IgD-negative memory B cell (primary cell): ENCODE measurements around the gene SNX30. TPM values are rescaled to one million over a fixed set of nuclear protein-coding genes. Genes with fewer than 3 reads are reported as not detected.

Source experiments
- H3K27ac Mint-ChIP-seq, 3 donors: one replicate each; pipeline ENCODE4 v1.8.0; 2020 to 2022; ENCODE audit warnings: mild to moderate bottlenecking in 3 of 3, mixed read lengths in 3 of 3, moderate library complexity in 1 of 3
- H3K27me3 Mint-ChIP-seq: one replicate; pipeline ENCODE4 v1.8.0; 2021; ENCODE audit warnings: mixed read lengths
- H3K36me3 Mint-ChIP-seq: one replicate; pipeline ENCODE4 v1.8.0; 2020; ENCODE audit warnings: mild to moderate bottlenecking, mixed read lengths
- H3K4me1 Mint-ChIP-seq, 3 donors: one replicate each; pipeline ENCODE4 v1.8.0; 2020 to 2022; ENCODE audit warnings: mixed read lengths in 3 of 3, mild to moderate bottlenecking in 1 of 3
- H3K4me3 Mint-ChIP-seq, 4 donors: one replicate each; pipeline ENCODE4 v1.8.0; 2020 to 2022; ENCODE audit warnings: mild to moderate bottlenecking in 4 of 4, mixed read lengths in 4 of 4, moderate library complexity in 3 of 4
- H3K9me3 Mint-ChIP-seq, 3 donors: one replicate each; pipeline ENCODE4 v1.8.0; 2020 to 2021; ENCODE audit warnings: mixed read lengths in 3 of 3, mild to moderate bottlenecking in 1 of 3
- polyA plus RNA-seq: library from polyadenylated mRNA; unstranded; fragments of 300-500 nt; fragmentation: Illumina TruSeq; gene quantifications from one replicate; pipeline ENCODE4 v1.2.3, GENCODE V29; 2021

SNX30 gene
- polyA plus RNA-seq, 1 donor from 2014 or later = 1.4 TPM

DNA sequence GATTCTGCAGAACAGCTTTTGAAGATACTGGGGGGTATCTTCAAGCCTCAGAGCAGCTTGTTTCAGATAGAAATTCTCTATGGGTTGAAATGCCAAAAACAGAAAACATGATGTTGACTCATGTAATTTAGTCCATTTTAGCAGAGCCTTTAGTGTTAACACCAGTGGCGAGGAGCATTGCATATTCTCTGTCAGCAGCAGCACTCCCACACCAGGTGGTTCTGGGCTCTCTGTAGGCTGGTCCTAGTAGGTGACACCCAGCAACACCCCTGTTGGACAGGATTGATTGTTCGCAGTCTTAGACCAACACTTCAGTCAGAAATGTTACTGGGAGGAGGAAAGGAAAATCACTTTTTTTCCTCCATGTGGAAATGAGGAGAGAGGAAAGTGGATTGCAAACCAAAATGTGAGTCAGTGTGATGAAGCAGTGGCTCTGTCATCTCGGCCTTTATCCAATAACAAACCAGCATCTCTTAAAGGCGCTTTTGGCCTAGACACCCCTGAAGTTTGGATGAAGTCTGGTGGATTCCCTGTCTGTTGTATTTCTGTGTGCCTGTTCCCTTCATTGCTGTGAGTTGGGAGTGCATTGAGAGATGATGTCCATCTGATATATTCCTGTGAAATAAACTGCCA is 123.3 kb downstream of the SNX30 start:
- H3K27ac Mint-ChIP-seq = no peak overlapping the region

DNA sequence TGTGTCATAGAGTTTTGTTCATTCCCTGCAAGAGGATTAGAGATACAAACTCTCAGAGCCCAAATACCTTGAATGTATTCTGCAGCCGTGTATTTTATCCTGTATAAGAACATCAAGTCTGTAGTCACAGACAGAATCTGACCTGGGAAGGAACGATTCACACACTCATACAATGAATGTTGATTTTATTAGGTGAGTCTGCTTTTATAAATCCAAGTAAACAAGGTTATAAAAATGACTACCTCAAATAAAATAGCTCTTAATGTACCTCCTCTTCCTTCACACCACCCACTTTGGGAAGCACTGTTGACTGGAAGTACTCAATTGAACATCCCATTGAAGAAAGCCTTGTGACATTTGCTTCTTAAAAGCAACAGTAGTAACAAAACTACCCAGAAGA is 128.2 kb downstream of the SNX30 start:
- Mint-ChIP-seq H3K4me1 (no peaks in the 10 kb centered on the region), H3K9me3 (no peaks in the 10 kb centered on the region), H3K27me3 (no peaks in the 10 kb centered on the region), H3K27ac (no peak overlapping the region), H3K36me3 (peaks cover 12% of the 10 kb centered on the region), H3K4me3 (no peak overlapping the region)

More for the DNA sequence above, 123.3 kb downstream of the SNX30 start:
- no peaks in the 10 kb centered on the region for H3K27me3 Mint-ChIP-seq
- H3K4me1 Mint-ChIP-seq = peaks cover 0 to 3% (median 2%) of the 10 kb centered on the region in 3 donors
- H3K4me3 Mint-ChIP-seq = no peak overlapping the region
- H3K36me3 Mint-ChIP-seq = peaks cover 19% of the 10 kb centered on the region
- H3K9me3 Mint-ChIP-seq = no peaks in the 10 kb centered on the region

DNA sequence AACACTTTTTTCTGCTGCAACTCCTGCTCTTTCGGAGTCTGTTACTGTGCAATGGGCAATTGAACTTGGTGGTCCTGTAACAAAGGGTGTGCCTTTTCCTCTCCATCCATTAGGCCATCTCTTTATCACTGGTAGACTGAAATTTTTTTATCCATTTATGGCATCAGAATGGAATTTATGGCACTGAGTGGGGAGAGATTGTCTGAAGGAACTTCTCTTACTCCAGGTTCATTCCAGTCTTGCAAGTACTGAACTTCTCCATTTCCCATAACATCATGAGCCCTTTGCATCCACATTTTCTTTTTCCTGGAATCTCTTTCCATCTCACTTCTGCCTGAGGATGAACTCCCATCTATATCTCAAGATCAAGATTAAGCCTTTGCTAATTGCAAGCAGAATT is 130.1 kb downstream of the SNX30 start:
- H3K9me3 Mint-ChIP-seq = no peaks in the 10 kb centered on the region
- H3K36me3 Mint-ChIP-seq = peaks cover 9% of the 10 kb centered on the region
- H3K4me1 Mint-ChIP-seq = no peaks in the 10 kb centered on the region
- no peaks in the 10 kb centered on the region for H3K27me3 Mint-ChIP-seq
- H3K27ac Mint-ChIP-seq = no peak overlapping the region
- H3K4me3 Mint-ChIP-seq = no peak overlapping the region

DNA sequence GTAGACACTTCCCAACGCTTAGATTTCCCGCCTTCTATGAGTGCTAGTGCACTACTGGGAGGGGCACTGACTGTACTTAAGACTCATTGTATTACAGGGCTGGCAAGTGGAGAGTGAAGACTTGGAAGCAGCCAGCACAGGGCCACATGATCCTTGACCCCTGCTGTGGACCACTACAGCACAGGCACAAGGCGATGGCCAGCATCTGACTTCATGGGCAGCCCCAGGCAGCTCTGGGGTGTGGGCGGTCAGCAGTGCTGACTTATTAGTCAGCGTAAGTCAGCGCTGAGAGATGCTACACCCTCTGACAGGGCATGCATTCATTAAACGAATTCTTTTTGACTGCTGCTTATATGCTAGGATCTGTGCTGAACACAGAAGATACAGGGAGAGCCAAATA is 130.8 kb downstream of the SNX30 start:
- Mint-ChIP-seq H3K4me1 (no peaks in the 10 kb centered on the region), H3K4me3 (no peak overlapping the region), H3K27me3 (no peaks in the 10 kb centered on the region), H3K36me3 (peaks cover 6% of the 10 kb centered on the region), H3K9me3 (no peaks in the 10 kb centered on the region), H3K27ac (no peak overlapping the region)

DNA sequence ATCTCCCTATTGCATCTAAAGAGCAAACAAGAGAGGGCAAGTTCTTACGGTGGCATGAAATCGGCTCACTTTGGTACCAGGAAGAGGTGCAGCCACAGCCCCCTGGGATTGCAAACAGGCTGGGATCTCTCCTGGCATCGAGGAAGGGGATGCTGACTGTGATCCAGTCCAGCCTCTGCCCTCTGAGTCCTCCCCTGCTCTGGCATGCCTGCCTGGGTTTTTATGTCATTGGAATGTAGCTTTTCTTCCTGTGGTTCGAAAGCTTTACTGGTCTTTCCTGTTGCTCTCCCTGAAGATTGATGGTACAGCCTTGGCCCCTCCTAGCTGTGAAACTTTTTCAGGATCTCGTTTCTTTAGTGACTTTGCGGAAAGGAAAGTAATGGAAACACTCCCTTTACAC is 133.5 kb downstream of the SNX30 start:
- H3K27ac Mint-ChIP-seq = no peak overlapping the region
- H3K9me3 Mint-ChIP-seq = no peaks in the 10 kb centered on the region
- no peak overlapping the region for H3K4me3 Mint-ChIP-seq
- H3K27me3 Mint-ChIP-seq = peaks cover 2% of the 10 kb centered on the region
- H3K4me1 Mint-ChIP-seq = no peaks in the 10 kb centered on the region
- peaks cover 1% of the 10 kb centered on the region for H3K36me3 Mint-ChIP-seq

DNA sequence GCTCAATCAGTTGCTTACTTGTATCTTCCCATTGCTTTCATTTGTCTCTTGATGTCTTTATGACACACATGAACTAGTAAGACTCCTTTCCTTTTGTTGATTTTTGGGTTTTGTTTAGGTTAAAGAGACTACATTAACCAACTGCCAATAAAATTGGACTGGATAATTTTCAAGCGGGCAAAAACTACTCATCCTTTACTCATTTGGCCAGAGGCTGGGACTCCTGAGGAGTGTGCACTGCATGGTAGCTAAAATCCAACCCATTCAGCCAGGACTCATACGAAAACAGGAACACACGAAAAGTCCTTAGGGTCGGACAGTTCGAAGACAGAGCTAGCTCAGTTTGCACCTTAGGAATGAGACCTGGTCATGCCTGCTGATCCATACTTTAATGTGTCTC is 134.2 kb downstream of the SNX30 start:
- no peaks in the 10 kb centered on the region for H3K9me3 Mint-ChIP-seq
- H3K4me1 Mint-ChIP-seq = no peaks in the 10 kb centered on the region
- no peak overlapping the region for H3K27ac Mint-ChIP-seq
- H3K36me3 Mint-ChIP-seq = peaks cover 1% of the 10 kb centered on the region
- H3K4me3 Mint-ChIP-seq = no peak overlapping the region
- H3K27me3 Mint-ChIP-seq = peaks cover 6% of the 10 kb centered on the region

DNA sequence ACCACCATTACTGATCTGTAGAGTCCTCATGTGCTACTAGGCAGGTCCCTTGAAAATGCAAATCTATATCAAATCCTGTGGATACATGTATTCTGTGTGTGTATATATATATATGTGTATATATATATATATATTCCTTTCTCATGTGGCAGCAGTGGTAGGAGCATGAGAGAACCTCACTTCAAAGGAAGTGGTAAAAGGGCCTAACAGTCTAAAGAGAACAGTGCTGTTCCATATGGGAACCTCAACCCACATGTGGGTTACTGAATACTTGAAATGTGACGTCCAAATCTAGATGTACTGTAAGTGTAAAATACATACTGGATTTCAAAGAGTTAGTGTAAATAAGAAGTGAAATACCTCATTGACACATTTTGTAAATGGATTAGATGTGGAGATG is 134.8 kb downstream of the SNX30 start:
- H3K4me1 Mint-ChIP-seq = no peaks in the 10 kb centered on the region
- H3K9me3 Mint-ChIP-seq = no peaks in the 10 kb centered on the region
- peaks cover 1% of the 10 kb centered on the region for H3K36me3 Mint-ChIP-seq
- H3K27me3 Mint-ChIP-seq = peaks cover 10% of the 10 kb centered on the region
- H3K27ac Mint-ChIP-seq = no peak overlapping the region
- no peak overlapping the region for H3K4me3 Mint-ChIP-seq

DNA sequence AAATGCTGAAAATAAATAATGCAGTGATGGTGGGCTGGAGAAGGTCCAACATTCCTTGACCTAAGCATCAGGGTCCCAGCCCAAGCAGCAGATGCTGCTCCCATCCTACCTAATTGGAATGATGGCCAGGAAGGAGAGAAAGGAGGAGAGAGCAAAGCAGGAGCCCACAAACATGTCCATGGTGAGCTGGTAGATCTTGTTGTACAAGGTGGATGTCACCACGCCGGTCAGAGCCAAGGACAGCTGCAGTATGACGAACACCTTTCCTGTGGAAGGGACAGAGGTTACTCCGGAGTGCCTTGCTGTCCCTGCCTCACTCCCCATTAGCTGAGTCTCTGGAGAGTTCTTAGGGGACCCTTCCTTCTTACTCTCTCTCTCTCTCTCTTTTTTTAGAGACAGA is 135.8 kb downstream of the SNX30 start:
- Mint-ChIP-seq H3K27ac (no peak overlapping the region), H3K4me3 (no peak overlapping the region), H3K36me3 (no peaks in the 10 kb centered on the region), H3K9me3 (no peaks in the 10 kb centered on the region), H3K27me3 (peaks cover 13% of the 10 kb centered on the region), H3K4me1 (no peaks in the 10 kb centered on the region)

DNA sequence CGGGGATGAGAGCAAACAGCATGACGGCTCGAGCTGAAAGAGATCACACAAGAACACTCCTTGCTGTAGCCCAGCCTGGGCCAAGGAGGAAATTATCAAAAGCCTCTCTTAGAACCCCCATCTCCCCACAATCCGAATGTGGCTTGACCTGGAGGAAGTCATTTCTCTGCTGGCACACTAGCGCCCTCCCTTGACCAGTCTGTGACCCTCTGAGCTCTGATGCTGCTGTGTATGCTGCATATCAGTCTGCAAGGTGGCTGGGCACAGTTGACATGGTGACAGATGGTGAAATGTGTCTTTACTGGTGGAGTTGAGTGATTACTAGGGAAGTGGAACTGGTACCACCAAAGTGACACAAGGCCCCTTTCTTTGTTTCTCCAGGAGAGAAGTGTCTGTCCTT is 136.8 kb downstream of the SNX30 start:
- H3K4me1 Mint-ChIP-seq = no peaks in the 10 kb centered on the region
- H3K9me3 Mint-ChIP-seq = no peaks in the 10 kb centered on the region
- no peak overlapping the region for H3K27ac Mint-ChIP-seq
- H3K4me3 Mint-ChIP-seq = peak overlapping the region in 1 of 4 donors; percentile 39
- no peaks in the 10 kb centered on the region for H3K36me3 Mint-ChIP-seq
- peaks cover 21% of the 10 kb centered on the region for H3K27me3 Mint-ChIP-seq

DNA sequence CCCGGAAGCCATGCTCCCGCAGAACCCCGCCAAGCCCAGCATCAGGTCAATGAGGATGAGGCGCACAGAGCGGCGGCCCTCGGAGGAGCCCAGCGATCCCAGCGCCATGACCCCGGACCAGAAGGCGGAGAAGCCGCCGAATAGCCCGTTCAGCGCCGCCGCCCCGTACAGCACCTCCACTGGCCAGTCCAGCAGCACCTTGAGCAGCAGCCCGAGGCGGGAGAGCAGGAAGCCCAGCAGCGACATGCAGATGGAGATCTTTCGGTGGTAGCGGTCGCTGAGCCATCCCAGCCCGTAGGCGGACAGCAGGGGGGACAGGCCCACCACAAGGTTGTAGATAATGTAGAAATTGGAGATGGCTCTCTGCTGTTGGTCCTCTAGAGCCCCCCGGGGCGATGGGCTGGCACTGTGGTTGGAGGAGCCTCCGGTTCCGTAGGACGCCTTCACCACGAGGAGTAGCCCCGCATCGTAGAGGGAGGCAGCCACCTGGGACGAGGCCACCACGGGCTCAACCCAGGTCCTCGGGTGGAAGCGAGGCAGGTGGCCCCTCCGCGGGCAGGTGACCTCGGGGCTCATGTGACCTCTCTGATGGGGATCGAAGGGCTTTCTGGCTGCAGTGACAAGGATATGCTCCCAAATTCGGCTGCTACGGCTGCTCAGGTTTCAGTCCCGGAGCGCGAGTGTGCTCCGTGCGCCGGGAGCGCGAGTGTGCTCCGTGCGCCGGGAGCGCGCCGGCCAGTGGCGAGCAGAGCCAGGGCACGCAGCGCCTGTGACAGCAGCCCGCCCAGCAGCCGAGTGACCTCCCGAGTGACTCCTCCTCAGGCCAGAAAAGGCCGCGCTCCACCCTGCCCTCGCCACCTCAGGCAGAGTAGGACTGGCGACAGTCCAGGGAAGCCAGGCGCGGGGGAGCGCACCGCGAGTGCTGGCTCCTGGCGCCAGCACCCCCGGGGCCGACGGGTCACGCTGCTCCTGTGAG is 139.8 kb downstream of the SNX30 start, which contains the start of gene SLC46A2:
TSS of gene SLC46A2 (minus strand) at position 771 of the 976 bp plus-strand sequence. CDS start at position 576, 195 bp downstream.
- peaks cover 0 to 6% (median 4%) of the 10 kb centered on the region in 3 donors for H3K4me1 Mint-ChIP-seq
- peak within 1 kb of the TSS in 2 of 4 donors; percentile 59 to 60 for H3K4me3 Mint-ChIP-seq
- H3K36me3 Mint-ChIP-seq = no peaks in the 10 kb centered on the region
- H3K9me3 Mint-ChIP-seq = no peaks in the 10 kb centered on the region
- H3K27ac Mint-ChIP-seq = peak within 1 kb of the TSS in 1 of 3 donors; percentile 31
- H3K27me3 Mint-ChIP-seq = peaks cover 21% of the 10 kb centered on the region

DNA sequence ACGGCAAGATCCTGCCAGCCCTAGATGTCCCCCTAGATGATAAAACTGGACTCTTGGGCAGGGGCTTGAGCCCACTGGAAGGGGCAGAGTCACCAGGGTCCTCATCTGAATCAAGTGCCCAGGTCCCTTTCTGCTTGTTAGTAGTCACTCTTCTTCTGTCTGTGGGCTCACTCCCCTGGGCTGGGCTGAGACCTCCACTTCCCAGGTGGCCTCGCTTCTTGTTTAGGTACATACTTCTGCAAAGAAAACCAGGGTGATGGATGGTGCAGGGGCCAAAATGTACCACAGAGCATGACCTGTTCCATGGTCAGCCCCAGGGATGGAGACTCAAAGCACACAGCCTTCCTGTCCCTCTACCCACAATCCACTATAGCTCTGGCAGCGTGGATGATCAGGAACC is 141.0 kb downstream of the SNX30 start:
- no peak overlapping the region for H3K4me3 Mint-ChIP-seq
- peaks cover 5 to 13% (median 12%) of the 10 kb centered on the region in 3 donors for H3K4me1 Mint-ChIP-seq
- peaks cover 27% of the 10 kb centered on the region for H3K27me3 Mint-ChIP-seq
- no peak overlapping the region for H3K27ac Mint-ChIP-seq
- H3K36me3 Mint-ChIP-seq = no peaks in the 10 kb centered on the region
- no peaks in the 10 kb centered on the region for H3K9me3 Mint-ChIP-seq

DNA sequence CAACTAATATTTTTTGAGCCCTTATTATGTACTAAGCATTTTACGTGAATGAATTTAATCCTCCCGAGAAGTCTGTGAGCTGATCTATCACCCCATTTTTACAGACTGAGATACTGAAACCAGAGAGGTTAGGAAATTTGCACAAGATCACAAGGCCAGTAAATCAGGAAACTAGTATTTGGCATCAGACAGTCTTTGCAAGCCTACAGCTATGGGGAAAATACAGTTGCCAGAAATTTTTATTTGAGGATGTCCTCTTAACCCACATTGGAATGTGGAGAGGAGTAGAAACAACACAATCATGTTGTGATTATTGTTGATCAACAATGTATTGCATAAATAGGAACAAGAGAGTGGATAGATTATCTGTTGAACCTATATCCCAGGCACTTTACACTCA is 142.4 kb downstream of the SNX30 start:
- no peaks in the 10 kb centered on the region for H3K9me3 Mint-ChIP-seq
- peaks cover 27% of the 10 kb centered on the region for H3K27me3 Mint-ChIP-seq
- no peaks in the 10 kb centered on the region for H3K36me3 Mint-ChIP-seq
- H3K27ac Mint-ChIP-seq = no peak overlapping the region
- H3K4me1 Mint-ChIP-seq = peaks cover 5 to 13% (median 12%) of the 10 kb centered on the region in 3 donors
- no peak overlapping the region for H3K4me3 Mint-ChIP-seq

DNA sequence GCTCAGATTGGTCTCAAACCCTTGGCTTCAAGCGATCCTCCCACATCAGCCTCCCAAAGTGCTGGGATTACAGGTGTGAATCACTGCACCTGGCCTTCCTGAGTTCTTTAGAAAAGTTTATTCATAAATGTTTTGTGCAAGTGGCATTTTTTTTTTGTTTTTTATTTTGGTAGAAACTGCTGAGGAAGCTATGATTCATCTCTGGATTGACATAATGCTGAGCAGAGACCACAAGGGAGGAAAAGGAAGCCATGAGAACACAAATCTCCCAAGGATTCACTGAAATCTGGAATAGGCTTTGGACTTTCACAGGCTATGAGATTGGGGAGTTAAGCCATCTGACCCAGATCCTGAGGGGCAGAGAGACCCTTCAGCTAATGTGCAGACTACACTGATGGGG is 143.5 kb downstream of the SNX30 start:
- Mint-ChIP-seq H3K36me3 (no peaks in the 10 kb centered on the region), H3K27me3 (peaks cover 36% of the 10 kb centered on the region), H3K4me3 (peak overlapping the region in 1 of 4 donors; percentile 54), H3K9me3 (no peaks in the 10 kb centered on the region), H3K27ac (no peak overlapping the region), H3K4me1 (peaks cover 5 to 13% (median 12%) of the 10 kb centered on the region in 3 donors)

DNA sequence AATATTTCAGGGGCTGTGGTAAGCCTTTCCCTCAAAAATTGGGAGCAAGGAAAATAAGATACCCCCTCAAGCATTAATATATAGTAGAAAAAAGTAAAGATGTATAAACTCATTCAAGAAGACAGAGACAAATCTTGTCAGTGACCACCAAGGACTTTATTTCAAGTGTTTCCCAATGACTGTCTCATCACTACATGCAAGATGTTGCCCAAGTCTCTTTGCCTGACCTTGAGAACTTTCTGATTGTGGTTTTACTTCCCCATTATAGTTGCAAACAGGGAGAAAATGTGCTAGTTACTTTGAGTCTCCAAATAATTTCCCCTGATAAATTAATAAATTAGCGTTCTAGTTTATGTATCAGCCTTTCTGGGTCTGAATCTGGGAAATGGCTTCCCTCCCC is 144.1 kb downstream of the SNX30 start:
- no peak overlapping the region for H3K27ac Mint-ChIP-seq
- no peaks in the 10 kb centered on the region for H3K9me3 Mint-ChIP-seq
- H3K36me3 Mint-ChIP-seq = no peaks in the 10 kb centered on the region
- no peak overlapping the region for H3K4me3 Mint-ChIP-seq
- H3K4me1 Mint-ChIP-seq = peaks cover 5 to 13% (median 12%) of the 10 kb centered on the region in 3 donors
- H3K27me3 Mint-ChIP-seq = peaks cover 33% of the 10 kb centered on the region

DNA sequence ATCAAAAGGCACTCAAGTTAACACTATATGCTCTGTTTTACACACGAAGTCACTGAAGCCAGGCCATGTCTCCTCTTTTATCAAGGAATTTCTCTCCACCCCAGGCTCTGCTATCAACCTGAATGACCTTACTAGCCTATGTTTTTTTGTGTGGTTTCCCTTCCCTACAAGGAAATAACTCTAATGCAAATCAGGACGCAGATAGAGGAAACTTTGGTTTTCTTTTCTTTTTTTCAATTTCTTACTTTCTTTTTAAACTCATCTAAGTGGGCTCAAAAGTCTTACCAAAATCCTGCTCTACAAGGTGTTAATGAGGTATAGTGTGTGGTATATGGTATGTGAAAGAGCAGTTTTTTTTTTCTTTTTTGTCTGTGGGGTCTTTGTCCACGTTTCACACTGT is 145.6 kb downstream of the SNX30 start:
- H3K27me3 Mint-ChIP-seq = peaks cover 28% of the 10 kb centered on the region
- peaks cover 5 to 13% (median 12%) of the 10 kb centered on the region in 3 donors for H3K4me1 Mint-ChIP-seq
- no peaks in the 10 kb centered on the region for H3K9me3 Mint-ChIP-seq
- H3K36me3 Mint-ChIP-seq = no peaks in the 10 kb centered on the region
- no peak overlapping the region for H3K27ac Mint-ChIP-seq
- peak overlapping the region in 2 of 4 donors; percentile 73 to 86 for H3K4me3 Mint-ChIP-seq
